HG03095 (cell line): ENCODE data around the gene FOXD2.

Experiments used
- ATAC-seq: cut with Tn5 transposase; IDR thresholded peaks from one replicate; pipeline ENCODE4 v1.9.1; 2021; ENCODE audit warnings: moderate library complexity; ENCODE audit not compliant: unreplicated experiment

FOXD2 gene

DNA sequence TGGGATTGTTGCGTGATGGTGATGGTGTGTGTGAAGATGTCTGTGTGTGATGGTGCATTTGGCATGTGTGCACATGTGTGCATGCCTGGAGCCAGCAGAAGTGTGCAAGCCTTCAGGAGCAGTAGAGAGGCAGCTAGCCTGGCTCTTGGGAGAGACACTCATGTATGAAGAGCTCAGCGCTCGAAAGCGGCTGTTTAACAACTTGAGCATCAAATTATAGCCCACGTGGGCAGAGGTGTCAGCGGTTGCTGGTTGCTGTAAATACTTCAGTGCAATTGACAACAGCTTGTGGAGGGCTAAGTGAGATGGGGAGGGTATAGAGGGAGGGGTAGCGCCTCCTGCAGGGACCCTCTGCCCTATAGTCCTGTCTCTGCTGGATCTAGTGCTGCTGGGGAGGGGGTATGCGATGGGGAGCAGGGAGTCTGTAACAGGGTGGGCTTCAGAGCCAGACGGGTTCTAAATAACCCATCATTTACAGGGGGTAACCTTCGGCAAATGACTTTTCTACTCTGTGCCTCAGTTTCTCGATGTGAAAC lies 21.5 kb downstream of the FOXD2 start:
- no peak for ATAC-seq

DNA sequence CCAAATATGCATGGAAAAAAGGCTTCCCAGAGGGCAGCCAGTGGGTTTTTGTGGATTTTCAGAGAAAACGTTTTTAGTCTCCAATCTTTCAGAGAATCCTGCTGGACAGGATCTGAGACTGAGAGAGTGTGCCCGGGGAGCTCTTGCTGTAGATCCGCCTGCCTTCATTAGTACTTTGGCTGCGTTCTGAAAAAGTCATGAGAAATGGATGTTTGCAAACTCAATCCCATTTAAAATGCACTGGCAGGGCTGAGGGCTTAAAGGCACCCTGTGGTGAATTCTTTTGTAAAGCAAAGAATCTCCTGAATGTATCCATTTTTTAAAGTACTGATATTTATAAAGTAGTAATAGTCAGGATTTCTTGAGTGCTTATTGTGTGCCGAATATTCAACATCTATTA lies 22.2 kb downstream of the FOXD2 start:
- ATAC-seq, result no peak

DNA sequence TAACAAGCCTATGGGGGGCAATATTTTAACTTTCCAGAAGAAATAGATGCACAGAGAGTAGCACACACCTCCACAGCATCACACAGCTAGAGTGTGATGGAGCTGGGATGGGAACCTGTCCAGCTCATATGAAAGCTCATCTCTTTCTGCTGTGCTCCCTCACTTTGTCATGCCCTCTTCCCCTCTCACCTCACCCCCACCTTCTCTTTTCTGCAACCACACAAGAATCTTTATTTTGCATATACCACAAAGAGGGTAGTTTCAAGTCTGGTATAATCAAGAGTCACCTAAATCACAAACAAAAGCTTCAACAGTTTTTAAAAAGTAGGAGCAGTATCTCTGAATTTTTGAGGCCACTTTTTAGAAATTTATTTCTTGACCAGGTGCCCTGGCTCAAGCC lies 22.6 kb downstream of the FOXD2 start:
- ATAC-seq, result no peak

- no peak for ATAC-seq
Measured at GRCh38 chr1:47465605-47466004, 27.8 kb downstream of the FOXD2 start.

GRCh38 chr1:47468709-47469389 lies 31.0 kb downstream of the FOXD2 start:
- no peak for ATAC-seq

DNA sequence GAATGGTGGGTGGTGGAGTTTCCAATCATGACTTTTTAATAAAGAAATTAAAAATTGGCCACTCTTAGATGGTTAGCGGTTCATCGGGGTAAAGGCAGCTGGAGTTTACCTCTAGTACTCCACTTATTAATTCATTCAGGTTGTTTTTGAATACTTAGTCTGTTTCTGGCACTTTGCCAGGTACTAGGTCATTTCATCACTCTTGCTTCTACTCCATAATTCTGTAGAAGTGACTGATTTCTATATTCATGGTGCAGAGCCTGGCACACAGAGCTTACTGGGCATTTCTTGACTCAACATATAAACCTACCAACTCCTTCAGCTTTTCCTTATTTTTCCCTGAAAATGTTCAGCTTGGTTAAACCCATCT lies 31.5 kb downstream of the FOXD2 start:
- ATAC-seq, result no peak

- no peak for ATAC-seq
Measured at GRCh38 chr1:47469910-47470309, 32.1 kb downstream of the FOXD2 start.

GRCh38 chr1:47471163-47471562 lies 33.3 kb downstream of the FOXD2 start:
- no peak for ATAC-seq

DNA sequence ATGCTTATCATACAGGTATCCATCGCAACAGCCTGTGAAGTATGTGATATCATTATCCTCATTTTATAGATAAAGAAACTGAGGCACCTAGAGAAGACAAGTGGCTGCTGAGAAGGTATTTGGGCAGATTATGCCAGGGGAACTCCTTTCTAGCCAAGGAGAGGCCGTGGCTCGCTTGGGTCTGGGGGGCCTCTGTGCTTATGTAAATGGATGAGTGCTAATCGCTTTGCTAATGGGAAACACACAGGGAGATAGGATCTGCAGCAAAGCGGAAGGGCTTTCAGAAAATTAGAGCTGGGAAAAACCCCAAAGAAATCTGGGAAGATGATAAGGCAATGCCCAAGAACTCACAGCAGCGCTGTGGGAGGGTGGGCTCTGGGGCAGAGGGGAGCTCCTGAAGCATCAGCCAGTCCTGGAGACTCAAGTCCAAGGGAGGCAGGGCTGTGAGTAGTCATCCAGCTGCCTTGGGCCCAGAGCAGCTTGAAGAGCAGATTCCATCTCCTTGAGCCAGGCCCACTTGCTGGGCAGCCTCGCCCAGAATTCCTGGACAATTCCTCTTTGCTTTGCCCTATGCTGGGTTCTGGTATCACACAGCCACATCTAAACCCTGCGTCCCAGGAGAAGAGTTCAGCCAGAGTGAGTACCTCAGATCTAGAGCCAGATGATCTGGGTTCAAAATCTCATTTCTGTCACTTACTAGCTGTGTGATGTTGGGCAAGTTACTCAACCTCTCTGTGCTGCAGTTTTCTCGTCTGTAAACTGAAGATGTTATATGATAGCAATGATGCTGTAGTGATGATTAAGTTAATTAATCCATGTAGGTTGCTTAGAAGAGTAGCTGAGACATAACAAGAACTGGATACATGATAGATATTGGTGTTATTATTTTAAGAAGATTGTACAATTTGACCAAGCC lies 36.7 kb downstream of the FOXD2 start:
- ATAC-seq, result no peak

DNA sequence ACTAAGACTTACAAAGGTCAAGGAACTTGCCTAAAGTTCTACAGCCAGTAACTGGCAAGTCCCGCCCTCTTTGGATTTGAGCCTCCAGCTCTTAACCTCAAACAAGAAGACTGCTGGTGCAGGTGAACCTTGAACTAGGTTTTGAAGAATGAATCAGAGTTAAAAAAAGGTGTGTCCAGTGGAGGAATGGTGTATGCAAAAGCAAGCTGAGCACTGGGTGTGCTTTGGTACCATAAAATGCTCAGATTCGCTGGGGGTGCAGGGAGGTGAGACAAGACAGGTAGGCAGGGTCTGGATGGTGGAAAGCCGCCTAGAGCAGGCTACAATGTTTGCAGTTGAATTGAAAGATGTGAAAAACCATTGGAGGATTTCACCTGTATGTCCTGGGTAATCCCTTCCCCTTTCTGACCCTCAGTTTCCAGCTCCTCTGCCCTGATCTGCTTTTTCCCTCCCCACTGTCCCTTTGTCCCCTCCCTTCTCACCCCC lies 39.8 kb downstream of the FOXD2 start:
- ATAC-seq, result no peak

- ATAC-seq, result no peak
Measured at GRCh38 chr1:47478090-47478489, 40.2 kb downstream of the FOXD2 start.

DNA sequence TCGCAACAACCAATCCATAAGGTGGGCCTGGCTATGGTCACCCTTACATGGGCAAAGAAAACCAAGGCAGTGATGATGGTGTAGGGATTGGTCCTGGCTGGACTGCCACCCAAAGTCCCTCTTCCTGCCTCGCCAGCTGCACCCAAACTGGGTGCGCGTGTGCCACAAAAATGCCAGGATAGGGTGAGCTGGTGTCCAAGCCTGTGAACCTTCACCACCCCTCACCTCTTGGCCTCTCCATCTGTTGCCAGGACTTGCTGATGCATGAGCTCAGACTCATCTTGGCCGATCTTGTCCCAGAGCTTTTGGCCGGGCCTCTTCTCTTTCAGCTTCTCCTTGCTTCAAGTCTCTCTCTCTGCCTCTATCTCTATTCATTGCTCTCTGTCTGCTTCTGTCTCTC lies 41.8 kb downstream of the FOXD2 start:
- ATAC-seq, result no peak

DNA sequence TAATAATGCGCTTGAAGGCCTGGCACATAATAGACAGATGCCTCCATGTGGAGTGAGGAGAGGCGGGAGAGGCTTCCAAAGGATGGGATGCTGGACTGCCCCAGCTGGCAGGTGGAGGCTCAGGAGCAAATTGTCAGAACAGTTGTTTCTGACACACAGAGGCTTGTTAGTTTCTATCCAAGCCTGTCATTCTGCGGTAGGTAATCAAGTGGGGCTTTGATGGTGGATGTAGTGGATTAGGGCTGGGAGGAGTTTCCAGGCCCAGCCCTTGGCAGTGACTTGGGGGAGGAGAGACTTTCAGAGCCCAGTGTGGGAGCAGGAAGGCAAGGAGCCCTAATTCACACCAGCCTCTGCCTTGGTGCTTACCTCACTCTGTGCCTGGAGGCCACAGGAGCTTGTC lies 44.1 kb downstream of the FOXD2 start:
- no peak for ATAC-seq

DNA sequence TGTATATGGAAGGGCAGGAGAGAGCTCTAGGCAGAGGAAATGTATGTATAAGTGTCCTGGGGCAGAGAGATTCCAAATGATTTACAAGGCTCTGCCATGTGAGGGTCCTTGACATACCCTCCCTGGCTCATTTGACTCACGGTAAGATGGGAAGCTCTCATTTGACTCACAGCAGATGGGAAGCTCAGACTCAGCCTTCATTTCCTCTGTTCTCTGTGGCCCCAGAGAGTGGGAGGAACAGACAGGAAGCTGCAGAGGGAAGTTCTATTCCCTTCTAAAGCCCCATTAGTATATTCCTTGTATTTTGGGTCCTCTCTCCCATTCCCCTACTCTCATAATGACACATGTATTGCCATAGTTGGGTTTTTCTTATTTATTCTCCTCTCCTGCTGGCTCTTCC lies 44.9 kb downstream of the FOXD2 start:
- no peak for ATAC-seq

- no peak for ATAC-seq
Measured at GRCh38 chr1:47483651-47484050, 45.8 kb downstream of the FOXD2 start.

GRCh38 chr1:47485817-47486216 lies 48.0 kb downstream of the FOXD2 start:
- ATAC-seq, result no peak

- no peak for ATAC-seq
Measured at GRCh38 chr1:47487332-47487731, 49.5 kb downstream of the FOXD2 start.

DNA sequence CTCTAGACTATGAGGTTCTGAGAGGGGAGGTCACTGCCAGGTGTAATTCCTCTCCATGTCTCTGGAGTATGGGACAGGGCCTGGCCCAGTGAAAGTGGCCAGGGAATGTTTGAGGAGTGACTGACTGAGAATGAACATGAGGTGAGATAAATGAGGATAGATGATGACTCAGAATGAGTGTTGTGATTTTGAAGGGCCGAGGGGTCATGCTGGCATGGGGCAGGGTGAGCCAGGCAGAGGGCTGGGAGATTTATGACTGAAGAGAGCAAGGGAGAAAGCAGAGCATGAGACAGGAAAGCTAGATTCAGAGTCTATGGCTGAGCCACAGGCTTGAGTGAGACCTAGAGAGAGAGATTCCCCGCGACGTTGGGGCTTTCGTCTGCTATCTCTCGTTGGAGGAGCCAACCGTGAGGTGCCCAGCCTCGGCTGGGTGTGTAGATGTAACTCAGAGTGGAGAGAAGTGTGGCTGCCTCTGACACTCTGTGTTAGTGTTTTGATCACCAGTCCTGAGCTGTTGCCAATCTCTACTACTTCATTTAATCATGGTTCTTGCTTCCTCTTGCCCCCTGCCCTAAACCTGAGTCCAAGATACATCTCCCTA lies 50.1 kb downstream of the FOXD2 start:
- no peak for ATAC-seq
